ENCODE measurements around the gene FRMD4A.

The FRMD4A gene

DNA sequence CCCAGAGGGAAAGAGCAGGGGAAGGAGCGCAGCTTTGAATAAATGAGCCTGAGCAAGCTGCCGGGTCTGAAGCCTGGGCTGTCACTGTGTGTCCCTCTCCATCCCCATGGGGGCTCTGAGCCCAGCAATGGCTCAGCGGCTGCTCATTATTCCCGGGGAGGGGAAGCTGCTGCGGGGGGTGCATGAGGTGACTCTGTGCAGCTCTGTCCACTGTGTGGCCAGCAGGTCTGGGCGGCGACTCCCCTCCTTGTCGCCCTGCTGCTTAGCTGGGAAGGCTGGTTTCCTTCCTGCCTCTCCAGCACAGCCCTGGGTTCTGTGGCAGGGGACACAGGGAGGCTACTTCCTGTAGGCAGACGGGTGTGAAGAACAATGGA, 509.8 kb downstream of the FRMD4A start:
- TF ChIP-seq CTCF (IDR thresholded peaks at IDR 0.05; ENCODE audit: low read depth, low read length): no peak
- DNase-seq (ENCODE audit: extremely low read depth, low read depth): no peak

DNA sequence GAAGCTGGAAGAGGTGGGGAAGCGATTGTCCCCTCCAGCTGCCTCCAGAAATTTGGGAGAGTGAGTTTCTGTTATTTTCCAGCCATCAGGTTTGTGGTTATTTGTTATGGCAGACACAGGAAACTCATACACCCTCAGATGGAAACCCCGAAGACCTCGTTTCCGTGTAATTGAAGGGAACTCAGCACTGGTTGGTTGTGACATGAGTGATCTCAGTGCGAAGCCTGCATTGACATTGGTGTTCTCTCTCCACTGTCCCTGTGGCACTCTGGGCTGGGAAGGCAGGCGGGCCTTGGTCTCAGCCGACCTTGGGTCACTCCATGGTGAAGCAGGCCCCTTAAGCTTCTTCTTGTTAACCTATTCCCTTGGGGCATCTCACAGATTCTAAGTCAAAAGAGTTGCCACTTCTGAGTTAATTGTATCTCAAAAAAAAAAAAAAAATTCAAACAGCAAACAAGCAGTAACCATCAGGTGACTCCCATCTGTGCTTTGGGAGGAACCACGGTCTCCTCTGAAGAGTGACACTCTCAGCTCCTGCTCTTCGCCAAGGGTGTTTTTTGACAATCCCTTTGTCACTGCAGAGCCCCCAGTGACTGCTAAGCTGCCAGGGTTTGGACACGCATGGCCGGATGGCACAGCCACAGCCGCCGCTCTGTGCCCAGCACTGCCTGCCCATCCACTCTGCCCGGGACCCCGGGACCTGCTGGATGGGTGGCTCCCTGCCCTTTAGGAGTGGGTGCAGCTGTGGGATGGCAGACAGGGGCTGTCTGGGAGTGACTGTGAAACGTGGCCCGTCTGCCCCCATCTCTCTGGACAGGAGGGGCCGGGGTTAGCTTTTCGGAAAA, 510.4 kb downstream of the FRMD4A start:
- no peak for DNase-seq (ENCODE audit: extremely low read depth, low read depth)
- TF ChIP-seq CTCF (IDR thresholded peaks at IDR 0.05; ENCODE audit: low read depth, low read length): no peak

DNA sequence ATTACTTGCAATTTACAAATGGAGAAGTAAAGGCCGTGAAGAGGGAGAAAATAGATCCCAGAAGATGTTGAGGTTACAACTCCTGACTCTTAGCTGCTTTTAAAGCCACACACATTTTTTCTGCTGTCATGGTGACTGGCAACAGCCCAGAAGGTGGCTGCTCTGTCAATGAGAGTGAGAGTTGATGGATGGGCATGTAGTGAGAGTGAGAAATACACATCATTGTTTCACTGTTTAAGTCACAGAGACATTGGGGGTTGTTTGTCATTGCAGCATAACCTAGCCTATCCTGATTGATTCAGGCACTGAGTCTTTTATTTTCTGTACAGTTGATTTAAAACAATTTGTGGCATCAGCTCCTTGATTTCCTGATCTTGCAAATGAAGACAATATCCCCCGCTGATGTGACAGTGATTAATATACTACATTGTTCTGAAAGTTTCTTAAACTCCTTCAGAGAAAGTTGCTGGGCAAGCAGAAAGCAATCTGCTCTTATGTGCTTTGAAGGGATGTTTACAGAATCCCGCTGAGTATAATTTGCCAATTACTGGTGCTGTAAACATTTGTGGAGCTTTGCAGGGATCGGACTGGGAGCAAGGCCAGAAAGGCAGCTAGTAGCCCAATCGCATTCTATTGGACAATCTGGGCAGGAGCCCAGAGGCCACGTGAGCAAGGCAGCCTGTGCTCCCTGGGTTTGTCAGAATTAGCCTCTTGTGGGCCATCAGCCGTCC, 514.4 kb downstream of the FRMD4A start:
- TF ChIP-seq CTCF (IDR thresholded peaks at IDR 0.05; ENCODE audit: low read depth, low read length): no peak

GRCh38 chr10:13815756-13816155, 515.0 kb downstream of the FRMD4A start:
- DNase-seq (ENCODE audit: extremely low read depth, low read depth): peak; percentile 18
- TF ChIP-seq CTCF (IDR thresholded peaks at IDR 0.05; ENCODE audit: low read depth, low read length): no peak

More for the DNA sequence above, 514.4 kb downstream of the FRMD4A start:
- DNase-seq (ENCODE audit: extremely low read depth, low read depth): peak; percentile 96

DNA sequence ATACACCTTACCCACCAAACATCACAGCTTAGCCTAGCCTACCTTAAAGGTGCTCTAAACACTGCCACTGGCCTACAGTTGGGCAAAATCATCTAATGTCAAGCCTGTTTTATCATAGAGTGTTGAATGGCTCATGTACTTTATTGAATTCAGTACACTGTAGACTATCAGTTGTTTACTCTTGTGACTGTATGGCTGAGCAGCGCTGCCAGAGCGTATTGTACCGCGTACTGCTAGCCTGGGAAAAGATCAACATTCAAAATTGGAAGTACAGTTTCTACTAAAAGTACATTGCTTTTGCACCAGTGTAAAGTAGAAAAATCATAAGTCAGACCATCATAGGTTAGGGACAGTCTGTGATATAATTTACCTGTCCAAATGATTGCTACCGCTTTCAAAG, 517.2 kb downstream of the FRMD4A start:
- TF ChIP-seq CTCF (IDR thresholded peaks at IDR 0.05; ENCODE audit: low read depth, low read length): no peak
- no peak for DNase-seq (ENCODE audit: extremely low read depth, low read depth)

GRCh38 chr10:13812804-13813203, 517.9 kb downstream of the FRMD4A start:
- no peak for DNase-seq (ENCODE audit: extremely low read depth, low read depth)
- no peak for TF ChIP-seq CTCF (IDR thresholded peaks at IDR 0.05; ENCODE audit: low read depth, low read length)

DNA sequence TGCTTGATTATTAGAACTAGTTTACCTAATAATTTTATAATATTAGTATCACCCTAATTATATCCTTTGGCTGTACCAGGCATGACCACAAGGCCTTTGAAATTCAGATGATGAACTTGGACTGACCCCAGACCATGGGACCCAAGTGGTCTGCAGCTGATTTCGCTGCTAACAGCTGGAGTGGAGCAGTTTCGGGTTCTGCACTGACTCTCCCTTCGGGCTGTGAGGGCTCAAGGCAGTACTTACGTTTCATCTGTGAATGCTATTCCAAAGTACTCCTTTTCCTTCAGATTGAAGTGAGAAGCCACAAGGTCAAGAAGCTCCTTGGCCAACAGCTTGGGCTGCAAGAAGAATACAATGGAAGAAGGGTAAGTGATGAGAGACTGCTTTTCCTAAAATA, 520.2 kb downstream of the FRMD4A start:
- DNase-seq (ENCODE audit: extremely low read depth, low read depth): no peak
- TF ChIP-seq CTCF (IDR thresholded peaks at IDR 0.05; ENCODE audit: low read depth, low read length): no peak

Data from AG09319 (cell line).